ENCODE data around the gene GOLGA8A.

Gene GOLGA8A

GRCh38 chr15:34442891-34443290 is 5.3 kb upstream of the GOLGA8A start:
- no peak for TF ChIP-seq TAF1 (IDR thresholded peaks at IDR 0.05; ENCODE audit: borderline replicate concordance, insufficient read depth, low read length)
- TF ChIP-seq SIN3A (IDR thresholded peaks at IDR 0.05; ENCODE audit: borderline replicate concordance, insufficient read depth, low read length), result no peak
- TF ChIP-seq POLR2AphosphoS5 (IDR thresholded peaks at IDR 0.05; ENCODE audit: low read depth, low read length), result no peak
- TF ChIP-seq REST (IDR thresholded peaks at IDR 0.05; ENCODE audit: insufficient read depth in 1 of 2, low read depth in 2 of 2, low read length in 2 of 2), result no peak
- no peak for TF ChIP-seq FOXP2 (optimal IDR thresholded peaks at IDR 0.05; ENCODE audit: borderline replicate concordance, extremely low read depth, extremely low read length, insufficient read depth)

- TF ChIP-seq SIN3A (IDR thresholded peaks at IDR 0.05; ENCODE audit: borderline replicate concordance, insufficient read depth, low read length) (no peak), POLR2AphosphoS5 (IDR thresholded peaks at IDR 0.05; ENCODE audit: low read depth, low read length) (no peak), TAF1 (IDR thresholded peaks at IDR 0.05; ENCODE audit: borderline replicate concordance, insufficient read depth, low read length) (no peak), REST (IDR thresholded peaks at IDR 0.05; ENCODE audit: insufficient read depth in 1 of 2, low read depth in 2 of 2, low read length in 2 of 2) (no peak), FOXP2 (optimal IDR thresholded peaks at IDR 0.05; ENCODE audit: borderline replicate concordance, extremely low read depth, extremely low read length, insufficient read depth) (no peak)
These were observed 2.3 kb upstream of the GOLGA8A start for GRCh38 chr15:34439878-34440277.

GRCh38 chr15:34436956-34437442 is 609 bp downstream of the GOLGA8A start:
- TF ChIP-seq REST (IDR thresholded peaks at IDR 0.05; ENCODE audit: insufficient read depth in 1 of 2, low read depth in 2 of 2, low read length in 2 of 2) (no peak), SIN3A (IDR thresholded peaks at IDR 0.05; ENCODE audit: borderline replicate concordance, insufficient read depth, low read length) (no peak), TAF1 (IDR thresholded peaks at IDR 0.05; ENCODE audit: borderline replicate concordance, insufficient read depth, low read length) (no peak), POLR2AphosphoS5 (IDR thresholded peaks at IDR 0.05; ENCODE audit: low read depth, low read length) (no peak), FOXP2 (optimal IDR thresholded peaks at IDR 0.05; ENCODE audit: borderline replicate concordance, extremely low read depth, extremely low read length, insufficient read depth) (no peak)

GRCh38 chr15:34436126-34436955 is 1.3 kb downstream of the GOLGA8A start:
- TF ChIP-seq POLR2AphosphoS5 (IDR thresholded peaks at IDR 0.05; ENCODE audit: low read depth, low read length) (no peak), SIN3A (IDR thresholded peaks at IDR 0.05; ENCODE audit: borderline replicate concordance, insufficient read depth, low read length) (no peak), FOXP2 (optimal IDR thresholded peaks at IDR 0.05; ENCODE audit: borderline replicate concordance, extremely low read depth, extremely low read length, insufficient read depth) (no peak), TAF1 (IDR thresholded peaks at IDR 0.05; ENCODE audit: borderline replicate concordance, insufficient read depth, low read length) (no peak), REST (IDR thresholded peaks at IDR 0.05; ENCODE audit: insufficient read depth in 1 of 2, low read depth in 2 of 2, low read length in 2 of 2) (no peak)

Data from PFSK-1 (cell line).